Subcutaneous abdominal adipose tissue (tissue), 5 donors: ENCODE data around the gene COL4A1.
A peak's percentile ranks its signal among the peaks of the same experiment; 100 is the strongest.

Experiments used
- H3K27ac ChIP-seq: one replicate; pipeline ENCODE4 v1.7.0; 2013; ENCODE audit warnings: low read depth, mild to moderate bottlenecking, inconsistent platforms, low read length, moderate library complexity
- H3K27me3 ChIP-seq, 5 donors: one replicate each; pipeline ENCODE4 v1.7.0; 2013; ENCODE audit warnings: low read length in 5 of 5, inconsistent platforms in 1 of 5; ENCODE audit not compliant: control insufficient read depth in 5 of 5, insufficient read depth in 4 of 5
- H3K36me3 ChIP-seq, 5 donors: one replicate each; pipeline ENCODE4 v1.7.0; 2013; ENCODE audit warnings: low read length in 5 of 5; ENCODE audit not compliant: control insufficient read depth in 5 of 5, insufficient read depth in 5 of 5
- H3K4me1 ChIP-seq, 5 donors: one replicate each; pipeline ENCODE4 v1.7.0; 2013; ENCODE audit warnings: low read length in 5 of 5, mild to moderate bottlenecking in 3 of 5, moderate library complexity in 1 of 5; ENCODE audit not compliant: control insufficient read depth in 5 of 5, insufficient read depth in 5 of 5
- H3K4me3 ChIP-seq, 5 donors: one replicate each; pipeline ENCODE4 v1.7.0; 2013; ENCODE audit warnings: low read length in 5 of 5, low read depth in 1 of 5
- H3K9ac ChIP-seq, 5 donors: one replicate each; pipeline ENCODE4 v1.7.0; 2013; ENCODE audit warnings: low read length in 5 of 5, mild to moderate bottlenecking in 4 of 5, moderate library complexity in 3 of 5
- H3K9me3 ChIP-seq, 5 donors: one replicate each; pipeline ENCODE4 v1.7.0; 2013; ENCODE audit warnings: low read length in 5 of 5; ENCODE audit not compliant: control insufficient read depth in 5 of 5
- donor health status: healthy.
- donor health status: healthy.
- donor health status: healthy.
- donor health status: healthy.
- donor health status: healthy.

COL4A1 gene

GRCh38 chr13:110103534-110103933, 203.4 kb downstream of the COL4A1 start:
- no peaks in the 10 kb centered on the region for H3K27me3 ChIP-seq
- H3K27ac ChIP-seq: no peak overlapping the region

GRCh38 chr13:110103026-110103425, 203.9 kb downstream of the COL4A1 start:
- H3K4me3 ChIP-seq: peak overlapping the region in 1 of 5 donors; percentile 26
- no peak overlapping the region for H3K27ac ChIP-seq
- peaks cover 0 to 25% (median 19%) of the 10 kb centered on the region in 5 donors for H3K9me3 ChIP-seq
- no peak overlapping the region for H3K9ac ChIP-seq
- no peaks in the 10 kb centered on the region for H3K36me3 ChIP-seq
- peaks cover 0 to 22% (median 11%) of the 10 kb centered on the region in 5 donors for H3K4me1 ChIP-seq
- no peaks in the 10 kb centered on the region for H3K27me3 ChIP-seq

More at GRCh38 chr13:110103534-110103933, 203.4 kb downstream of the COL4A1 start:
- Histone ChIP-seq H3K36me3 (no peaks in the 10 kb centered on the region), H3K4me1 (peaks cover 0 to 22% (median 11%) of the 10 kb centered on the region in 5 donors), H3K9ac (no peak overlapping the region), H3K9me3 (peaks cover 0 to 22% (median 19%) of the 10 kb centered on the region in 5 donors), H3K4me3 (no peak overlapping the region)

GRCh38 chr13:110102053-110102452, 204.9 kb downstream of the COL4A1 start:
- Histone ChIP-seq H3K27ac (no peak overlapping the region), H3K36me3 (no peaks in the 10 kb centered on the region), H3K9me3 (peaks cover 0 to 25% (median 19%) of the 10 kb centered on the region in 5 donors), H3K4me1 (peaks cover 0 to 21% (median 11%) of the 10 kb centered on the region in 5 donors), H3K27me3 (no peaks in the 10 kb centered on the region), H3K9ac (no peak overlapping the region), H3K4me3 (no peak overlapping the region)

GRCh38 chr13:110099922-110100321, 207.0 kb downstream of the COL4A1 start:
- no peak overlapping the region for H3K27ac ChIP-seq
- no peaks in the 10 kb centered on the region for H3K27me3 ChIP-seq
- no peak overlapping the region for H3K9ac ChIP-seq
- H3K4me1 ChIP-seq: peaks cover 0 to 17% (median 6%) of the 10 kb centered on the region in 5 donors
- no peaks in the 10 kb centered on the region for H3K36me3 ChIP-seq
- H3K4me3 ChIP-seq: no peak overlapping the region
- H3K9me3 ChIP-seq: peaks cover 0 to 25% (median 19%) of the 10 kb centered on the region in 5 donors
